Brain pericyte (primary cell): ENCODE measurements around the gene MGAM2.
"Not testable (repeated sequence)": the region's sequence is repeated elsewhere in the genome, so short reads cannot be mapped to it uniquely, and the experiment has no call there.

Source experiments
- DNase-seq: peaks from one replicate; pipeline ENCODE4 v3.0.0-alpha.2; 2012; ENCODE audit warnings: low read depth, low spot score

MGAM2 gene

GRCh38 chr7:142111499-142111898, at the start of gene MGAM2:
Gene MGAM2, plus strand, starts transcription at chr7:142111718. Its CDS starts 5,156 bp downstream, at chr7:142116874.
- no peak for DNase-seq

- no peak for DNase-seq
Measured at GRCh38 chr7:142063551-142064442, 47.7 kb upstream of the MGAM2 start.

GRCh38 chr7:142066536-142066935, 45.0 kb upstream of the MGAM2 start:
- no peak for DNase-seq

- DNase-seq, result no peak
Measured at GRCh38 chr7:142077762-142078161, 33.8 kb upstream of the MGAM2 start.

- no peak for DNase-seq
Measured at GRCh38 chr7:142083605-142084004, 27.9 kb upstream of the MGAM2 start.

- no peak for DNase-seq
Measured at GRCh38 chr7:142085428-142085827, 26.1 kb upstream of the MGAM2 start.

- no peak for DNase-seq
Measured at GRCh38 chr7:142088022-142088714, 23.4 kb upstream of the MGAM2 start.

GRCh38 chr7:142089035-142089434, 22.5 kb upstream of the MGAM2 start:
- DNase-seq, result no peak

- DNase-seq, result no peak
Measured at GRCh38 chr7:142091961-142092360, 19.6 kb upstream of the MGAM2 start.

GRCh38 chr7:142094861-142095260, 16.7 kb upstream of the MGAM2 start:
- no peak for DNase-seq

- DNase-seq, result no peak
Measured at GRCh38 chr7:142097571-142097970, 13.9 kb upstream of the MGAM2 start.

- no peak for DNase-seq
Measured at GRCh38 chr7:142098004-142098403, 13.5 kb upstream of the MGAM2 start.

GRCh38 chr7:142099347-142099746, 12.2 kb upstream of the MGAM2 start:
- not testable (repeated sequence) for DNase-seq

- DNase-seq, result no peak
Measured at GRCh38 chr7:142100634-142101033, 10.9 kb upstream of the MGAM2 start.

- DNase-seq, result not testable (repeated sequence)
Measured at GRCh38 chr7:142101794-142102193, 9.7 kb upstream of the MGAM2 start.

GRCh38 chr7:142104550-142105527, 6.7 kb upstream of the MGAM2 start:
- no peak for DNase-seq

GRCh38 chr7:142108728-142109505, 2.6 kb upstream of the MGAM2 start:
- no peak for DNase-seq

- no peak for DNase-seq
Measured at GRCh38 chr7:142110098-142110497, 1.4 kb upstream of the MGAM2 start.

- DNase-seq, result no peak
Measured at GRCh38 chr7:142110638-142111037, 880 bp upstream of the MGAM2 start.

GRCh38 chr7:142112086-142112485, 568 bp downstream of the MGAM2 start:
- DNase-seq, result no peak

- no peak for DNase-seq
Measured at GRCh38 chr7:142114207-142114606, 2.7 kb downstream of the MGAM2 start.
